ENCODE measurements around the gene FMNL3. TPM values are rescaled to one million over a fixed set of nuclear protein-coding genes. Genes with fewer than 3 reads are reported as not detected.

FMNL3 gene
- 1 to 10 TPM in 3 of 4 donors, under 1 TPM in 1; 0.89 to 8.8 (median 4.1) TPM for polyA plus RNA-seq
- long read RNA-seq, donor 1, partial matches to known transcripts, result 14 of 14 reads
- long read RNA-seq, donor 1, other reads (novel, unspliced or antisense), result 0 of 14 reads
- long read RNA-seq, donor 2, result 0 reads
- long read RNA-seq, donor 3, result 0 reads
- long read RNA-seq, donor 4, result 0 reads
- long read RNA-seq, donor 5, result 0 reads
- long read RNA-seq, donor 6, result 0 reads
- long read RNA-seq, donor 7, result 0 reads
- long read RNA-seq, donor 8, result 0 reads
- long read RNA-seq, donor 9, result 0 reads
- long read RNA-seq, donor 10, result 0 reads

GRCh38 chr12:49707128-49707811, at the start of gene FMNL3:
Gene FMNL3 (minus strand): TSS chr12:49707405. CDS start chr12:49707180, 225 bp downstream.
- Histone ChIP-seq H3K27me3 (ENCODE audit: control insufficient read depth in 3 of 3, insufficient read depth in 3 of 3, low read length in 3 of 3) (peaks cover 0 to 63% (median 0%) of the 10 kb centered on the region in 3 donors), H3K4me1 (ENCODE audit: control insufficient read depth in 3 of 3, insufficient read depth in 2 of 3, low read depth in 1 of 3, low read length in 2 of 3) (peaks cover 0 to 9% (median 0%) of the 10 kb centered on the region in 3 donors), H3K9me3 (ENCODE audit: control insufficient read depth in 2 of 2, insufficient read depth in 1 of 2, low read depth in 1 of 2, low read length in 1 of 2) (no peaks in the 10 kb centered on the region), H3K36me3 (ENCODE audit: control insufficient read depth in 3 of 3, insufficient read depth in 2 of 3, low read depth in 1 of 3, low read length in 3 of 3) (no peaks in the 10 kb centered on the region), H3K4me3 (ENCODE audit: low read depth in 1 of 3, low read length in 3 of 3) (peak within 1 kb of the TSS; percentile 63 to 84 (median 68)), H3K27ac (ENCODE audit: low read depth in 1 of 3, low read length in 2 of 3) (peak within 1 kb of the TSS; percentile 34 to 80 (median 71))
- peak; percentile 89 to 97 for DNase-seq
- FAIRE-seq, result no peak
- 0 to 1% (median 0%) methylated on average over 48 to 91 of the region's 93 CpGs for WGBS, 3 donors

- peaks cover 7 to 38% (median 13%) of the 10 kb centered on the region in 3 donors for H3K4me1 ChIP-seq (ENCODE audit: control insufficient read depth in 3 of 3, insufficient read depth in 2 of 3, low read depth in 1 of 3, low read length in 2 of 3)
- peaks cover 9 to 41% (median 19%) of the 10 kb centered on the region in 3 donors for H3K36me3 ChIP-seq (ENCODE audit: control insufficient read depth in 3 of 3, insufficient read depth in 2 of 3, low read depth in 1 of 3, low read length in 3 of 3)
- H3K4me3 ChIP-seq (ENCODE audit: low read depth in 1 of 3, low read length in 3 of 3), result no peak overlapping the region
- no peaks in the 10 kb centered on the region for H3K9me3 ChIP-seq (ENCODE audit: control insufficient read depth in 2 of 2, insufficient read depth in 1 of 2, low read depth in 1 of 2, low read length in 1 of 2)
- DNase-seq (no peak), FAIRE-seq (no peak)
- 12 to 29% (median 14%) methylated on average over 1 of the region's 1 CpG for whole genome bisulfite sequencing, 3 donors
- peak overlapping the region in 1 of 3 donors; percentile 34 for H3K27ac ChIP-seq (ENCODE audit: low read depth in 1 of 3, low read length in 2 of 3)
- no peaks in the 10 kb centered on the region for H3K27me3 ChIP-seq (ENCODE audit: control insufficient read depth in 3 of 3, insufficient read depth in 3 of 3, low read length in 3 of 3)
Observed at GRCh38 chr12:49750996-49751393, 43.8 kb upstream of the FMNL3 start.

- peak overlapping the region; percentile 5 to 37 (median 34) for H3K27ac ChIP-seq (ENCODE audit: low read depth in 1 of 3, low read length in 2 of 3)
- H3K9me3 ChIP-seq (ENCODE audit: control insufficient read depth in 2 of 2, insufficient read depth in 1 of 2, low read depth in 1 of 2, low read length in 1 of 2), result no peaks in the 10 kb centered on the region
- peaks cover 7 to 35% (median 16%) of the 10 kb centered on the region in 3 donors for H3K36me3 ChIP-seq (ENCODE audit: control insufficient read depth in 3 of 3, insufficient read depth in 2 of 3, low read depth in 1 of 3, low read length in 3 of 3)
- H3K4me3 ChIP-seq (ENCODE audit: low read depth in 1 of 3, low read length in 3 of 3), result no peak overlapping the region
- DNase-seq (peak; percentile 46 to 48), FAIRE-seq (no peak)
- peaks cover 7 to 38% (median 13%) of the 10 kb centered on the region in 3 donors for H3K4me1 ChIP-seq (ENCODE audit: control insufficient read depth in 3 of 3, insufficient read depth in 2 of 3, low read depth in 1 of 3, low read length in 2 of 3)
- no peaks in the 10 kb centered on the region for H3K27me3 ChIP-seq (ENCODE audit: control insufficient read depth in 3 of 3, insufficient read depth in 3 of 3, low read length in 3 of 3)
- 55 to 57% (median 57%) methylated on average over 8 of the region's 8 CpGs for WGBS, 3 donors
Observed at GRCh38 chr12:49750027-49750995, 43.1 kb upstream of the FMNL3 start.

- FAIRE-seq (no peak), DNase-seq (no peak)
- peaks cover 3 to 27% (median 16%) of the 10 kb centered on the region in 3 donors for H3K36me3 ChIP-seq (ENCODE audit: control insufficient read depth in 3 of 3, insufficient read depth in 2 of 3, low read depth in 1 of 3, low read length in 3 of 3)
- no peak overlapping the region for H3K4me3 ChIP-seq (ENCODE audit: low read depth in 1 of 3, low read length in 3 of 3)
- H3K4me1 ChIP-seq (ENCODE audit: control insufficient read depth in 3 of 3, insufficient read depth in 2 of 3, low read depth in 1 of 3, low read length in 2 of 3), result peaks cover 11 to 45% (median 13%) of the 10 kb centered on the region in 3 donors
- H3K27me3 ChIP-seq (ENCODE audit: control insufficient read depth in 3 of 3, insufficient read depth in 3 of 3, low read length in 3 of 3), result no peaks in the 10 kb centered on the region
- no peaks in the 10 kb centered on the region for H3K9me3 ChIP-seq (ENCODE audit: control insufficient read depth in 2 of 2, insufficient read depth in 1 of 2, low read depth in 1 of 2, low read length in 1 of 2)
- WGBS, 3 donors, result 59 to 81% (median 64%) methylated on average over 3 of the region's 3 CpGs
- H3K27ac ChIP-seq (ENCODE audit: low read depth in 1 of 3, low read length in 2 of 3), result no peak overlapping the region
Observed at GRCh38 chr12:49748800-49749199, 41.6 kb upstream of the FMNL3 start.

- H3K27me3 ChIP-seq (ENCODE audit: control insufficient read depth in 3 of 3, insufficient read depth in 3 of 3, low read length in 3 of 3), result no peaks in the 10 kb centered on the region
- FAIRE-seq, result no peak
- 26 to 38% (median 26%) methylated on average over 1 of the region's 1 CpG for WGBS, 3 donors
- H3K4me1 ChIP-seq (ENCODE audit: control insufficient read depth in 3 of 3, insufficient read depth in 2 of 3, low read depth in 1 of 3, low read length in 2 of 3), result peaks cover 11 to 48% (median 13%) of the 10 kb centered on the region in 3 donors
- H3K4me3 ChIP-seq (ENCODE audit: low read depth in 1 of 3, low read length in 3 of 3), result no peak overlapping the region
- H3K9me3 ChIP-seq (ENCODE audit: control insufficient read depth in 2 of 2, insufficient read depth in 1 of 2, low read depth in 1 of 2, low read length in 1 of 2), result no peaks in the 10 kb centered on the region
- DNase-seq, result no peak
- H3K36me3 ChIP-seq (ENCODE audit: control insufficient read depth in 3 of 3, insufficient read depth in 2 of 3, low read depth in 1 of 3, low read length in 3 of 3), result peaks cover under 1 to 28% (median 15%) of the 10 kb centered on the region in 3 donors
- no peak overlapping the region for H3K27ac ChIP-seq (ENCODE audit: low read depth in 1 of 3, low read length in 2 of 3)
Observed at GRCh38 chr12:49748306-49748705, 41.1 kb upstream of the FMNL3 start.

- peaks cover 4 to 25% (median 6%) of the 10 kb centered on the region in 3 donors for H3K4me1 ChIP-seq (ENCODE audit: control insufficient read depth in 3 of 3, insufficient read depth in 2 of 3, low read depth in 1 of 3, low read length in 2 of 3)
- 52 to 68% (median 68%) methylated on average over 3 of the region's 3 CpGs for WGBS, 3 donors
Observed at GRCh38 chr12:49744363-49744885, 37.2 kb upstream of the FMNL3 start.

GRCh38 chr12:49741882-49742620, 34.8 kb upstream of the FMNL3 start:
- H3K9me3 ChIP-seq (ENCODE audit: control insufficient read depth in 2 of 2, insufficient read depth in 1 of 2, low read depth in 1 of 2, low read length in 1 of 2), result no peaks in the 10 kb centered on the region
- FAIRE-seq (no peak), DNase-seq (peak; percentile 87 to 92)
- H3K27me3 ChIP-seq (ENCODE audit: control insufficient read depth in 3 of 3, insufficient read depth in 3 of 3, low read length in 3 of 3), result no peaks in the 10 kb centered on the region
- peaks cover 4 to 17% (median 5%) of the 10 kb centered on the region in 3 donors for H3K4me1 ChIP-seq (ENCODE audit: control insufficient read depth in 3 of 3, insufficient read depth in 2 of 3, low read depth in 1 of 3, low read length in 2 of 3)
- 0 to 1% (median 0%) methylated on average over 34 to 35 of the region's 35 CpGs for WGBS, 3 donors
- H3K36me3 ChIP-seq (ENCODE audit: control insufficient read depth in 3 of 3, insufficient read depth in 2 of 3, low read depth in 1 of 3, low read length in 3 of 3), result peaks cover 0 to 12% (median 4%) of the 10 kb centered on the region in 3 donors
- H3K4me3 ChIP-seq (ENCODE audit: low read depth in 1 of 3, low read length in 3 of 3), result peak overlapping the region; percentile 70 to 92 (median 72)
- peak overlapping the region; percentile 88 to 100 (median 96) for H3K27ac ChIP-seq (ENCODE audit: low read depth in 1 of 3, low read length in 2 of 3)

More at GRCh38 chr12:49744363-49744885, 37.2 kb upstream of the FMNL3 start:
- Histone ChIP-seq H3K27ac (ENCODE audit: low read depth in 1 of 3, low read length in 2 of 3) (no peak overlapping the region), H3K27me3 (ENCODE audit: control insufficient read depth in 3 of 3, insufficient read depth in 3 of 3, low read length in 3 of 3) (no peaks in the 10 kb centered on the region), H3K4me3 (ENCODE audit: low read depth in 1 of 3, low read length in 3 of 3) (peak overlapping the region in 1 of 3 donors; percentile 6), H3K9me3 (ENCODE audit: control insufficient read depth in 2 of 2, insufficient read depth in 1 of 2, low read depth in 1 of 2, low read length in 1 of 2) (no peaks in the 10 kb centered on the region), H3K36me3 (ENCODE audit: control insufficient read depth in 3 of 3, insufficient read depth in 2 of 3, low read depth in 1 of 3, low read length in 3 of 3) (peaks cover 0 to 22% (median 7%) of the 10 kb centered on the region in 3 donors)
- no peak for DNase-seq
- FAIRE-seq, result no peak

All from small intestine (tissue), 16 donors.